Spleen (tissue), 11 donors: Measurements from ENCODE around the gene DNASE1L2. TPM values are rescaled to one million over a fixed set of nuclear protein-coding genes. Genes with fewer than 3 reads are reported as not detected.

ENCODE experiments used
- DNase-seq: peaks from one replicate; pipeline ENCODE4 v3.0.0-alpha.2; 2020
- H3K27ac ChIP-seq, 8 donors: fragments of 200-600 bp; sonication (generic) in 7 of 8; 1 replicate in 4 of 8; 2 replicates in 4 of 8; pipeline versions ENCODE4 v1.5.0 to v1.8.0; 2016 to 2021; ENCODE audit warnings: inconsistent platforms in 4 of 8, mild to moderate bottlenecking in 4 of 8, moderate library complexity in 1 of 8
- H3K27me3 ChIP-seq, 7 donors: fragments of 200-600 bp; sonication (generic) in 6 of 7; replicated peaks in 1 of 7; 1 replicate in 4 of 7; 2 replicates in 3 of 7; pipeline versions ENCODE4 v1.5.0 to v1.8.0; 2016 to 2021; ENCODE audit warnings: inconsistent platforms in 3 of 7, mild to moderate bottlenecking in 1 of 7
- H3K36me3 ChIP-seq, 6 donors: fragments of 200-600 bp; sonication (generic) in 5 of 6; 1 replicate in 4 of 6; 2 replicates in 2 of 6; pipeline versions ENCODE4 v1.5.0 to v1.8.0; 2016 to 2021; ENCODE audit warnings: inconsistent platforms in 2 of 6
- H3K4me1 ChIP-seq, 6 donors: fragments of 200-600 bp; sonication (generic) in 5 of 6; 1 replicate in 3 of 6; 2 replicates in 3 of 6; pipeline versions ENCODE4 v1.5.0 to v1.8.0; 2016 to 2021; ENCODE audit warnings: inconsistent platforms in 3 of 6
- H3K4me3 ChIP-seq, 8 donors: fragments of 200-600 bp; sonication (generic) in 7 of 8; 1 replicate in 4 of 8; 2 replicates in 4 of 8; pipeline versions ENCODE4 v1.5.0 to v1.8.0; 2016 to 2021; ENCODE audit warnings: inconsistent platforms in 4 of 8, mild to moderate bottlenecking in 4 of 8, moderate library complexity in 2 of 8
- H3K9me3 ChIP-seq, 8 donors: fragments of 200-600 bp; sonication (generic) in 7 of 8; 1 replicate in 4 of 8; 2 replicates in 4 of 8; pipeline versions ENCODE4 v1.5.0 to v1.8.0; 2016 to 2021; ENCODE audit warnings: inconsistent platforms in 4 of 8
- POLR2A ChIP-seq, 3 donors: fragments of 450-650 bp; IDR thresholded peaks; one replicate each; pipeline ENCODE4 v1.5.1; 2017; ENCODE audit warnings: antibody characterized with exemption in 3 of 3, mild to moderate bottlenecking in 1 of 3
- POLR2AphosphoS5 ChIP-seq, 3 donors: sonication (generic); formaldehyde crosslinking; IDR thresholded peaks; one replicate each; pipeline ENCODE4 v1.5.1; 2017; ENCODE audit warnings: antibody characterized with exemption in 3 of 3
- WGBS, 5 donors: extraction: QIAGEN DNeasy Blood & Tissue Kit in 3 of 5; methylation state at CpG; one replicate each; pipeline versions ENCODE4 v1.1.5 to v1.1.7; 2013 to 2018; 5-methylcytosine and 5-hydroxymethylcytosine counted together
- intact Hi-C: fragments of 100-400 bp; cut with DNase I; formaldehyde crosslinking; loops from one replicate; pipeline ENCODE4 v1.15.0; 2023; ENCODE audit warnings: low total_unique reads
- polyA plus RNA-seq, 3 donors: library from polyadenylated mRNA; stranded (reverse); fragments of 200-250 nt; gene quantifications; one replicate each; pipeline ENCODE4 v1.2.1, GENCODE V29; 2013
- total RNA-seq, 7 donors: library from RNA; depleted of rRNA in 3 of 7; stranded (reverse); fragments of >200 nt in 3 of 7; fragmentation: NEBNext Ultra II Directional in 4 of 7; extraction: Animal tissue kit (Norgen Biotek cat#: 25700) in 4 of 7; gene quantifications; one replicate each; pipeline versions ENCODE4 v1.1.0 to v1.2.1, GENCODE V29; 2016 to 2021
- TF ChIP-seq, protein P1 (sequence below), 11 experiments: fragments of 200-600 bp in 7 of 11; fragments of 450-650 bp in 4 of 11; sonication (generic) in 4 of 11; IDR thresholded peaks in 8 of 11; conservative IDR thresholded peaks in 3 of 11; 1 replicate in 7 of 11; 2 replicates in 4 of 11; pipeline versions ENCODE4 v1.4.0 to v1.8.0; 2016 to 2021; ENCODE audit warnings: antibody characterized with exemption in 11 of 11, inconsistent platforms in 4 of 11, mild to moderate bottlenecking in 1 of 11
- donor health status: healthy with polysubstance abuse.
- donor health status: DM: no; HTN: no; CAD: no; lungs with moderate emphysema.
- donor health status: DM: no; HTN: no; CAD: no.
- donor health status: Bipolar disorder and iron deficiency.
- donor health status: healthy.
- donor health status: DM: no; HTN: no; CAD: no.
- donor health status: DM: yes; HTN: yes; CAD: no.

DNASE1L2 gene
- total and polyA plus RNA-seq, 10 donors: 0.59 to 2.2 (median 1.2) TPM

DNA sequence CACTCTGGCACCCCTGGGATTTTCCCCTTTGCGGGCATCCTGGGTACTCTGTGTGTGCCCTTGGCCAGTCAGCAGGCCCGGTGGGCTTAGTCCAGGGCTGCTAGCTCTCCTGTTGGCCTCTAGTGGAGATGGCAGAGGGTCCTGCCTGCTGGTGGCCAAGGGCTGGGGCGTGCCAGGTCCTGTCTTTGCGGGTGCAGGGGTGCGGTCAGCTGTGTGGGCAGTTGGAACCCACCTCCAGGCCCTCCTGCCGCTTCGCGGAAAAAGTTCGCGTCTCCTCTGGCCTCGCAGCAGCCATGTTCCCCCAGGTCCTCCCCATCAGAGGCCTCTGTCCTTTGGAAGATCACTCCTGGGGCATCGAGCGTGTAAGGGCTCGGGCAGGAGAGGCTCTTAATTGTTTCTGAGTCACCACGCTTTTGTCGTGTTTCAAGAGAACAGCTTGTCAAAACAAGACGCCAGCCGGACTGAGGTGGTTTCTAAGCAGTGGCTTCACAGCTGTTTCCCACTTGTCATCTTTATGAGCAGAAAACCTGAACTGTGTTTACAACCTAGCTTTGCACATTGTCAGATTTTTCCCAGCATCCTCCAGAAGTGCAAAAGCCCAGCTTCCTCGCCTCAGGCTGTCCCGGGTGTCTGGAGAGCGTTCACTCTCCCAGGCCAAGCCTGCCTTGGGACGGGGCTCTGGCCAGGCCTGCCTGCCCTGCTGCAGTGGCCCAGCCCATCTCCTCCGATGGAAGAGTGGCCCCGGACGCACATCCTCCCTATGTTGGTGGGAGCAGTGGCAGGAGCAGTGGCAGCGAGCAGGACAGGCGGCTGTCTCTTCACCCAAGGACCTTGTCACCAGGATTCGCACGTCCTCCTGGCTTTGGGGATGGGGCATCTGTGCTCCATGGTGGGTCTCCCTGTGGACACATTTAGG lies 5.0 kb upstream of the DNASE1L2 start:
- Histone ChIP-seq H3K36me3 (peaks cover 19 to 100% (median 82%) of the 10 kb centered on the region in 6 donors), H3K27ac (peak overlapping the region in 5 of 8 donors; percentile 30 to 58 (median 51)), H3K9me3 (no peaks in the 10 kb centered on the region), H3K4me3 (no peak overlapping the region), H3K27me3 (peaks cover 0 to 32% (median 7%) of the 10 kb centered on the region in 7 donors), H3K4me1 (peaks cover 2 to 57% (median 34%) of the 10 kb centered on the region in 6 donors)
- intact Hi-C loops: no loop called here
- peak; percentile 69 for DNase-seq
- peak in 1 of 3 donors; percentile 17 for TF ChIP-seq POLR2AphosphoS5 (IDR thresholded peaks at IDR 0.05)
- TF ChIP-seq, protein P1, sequence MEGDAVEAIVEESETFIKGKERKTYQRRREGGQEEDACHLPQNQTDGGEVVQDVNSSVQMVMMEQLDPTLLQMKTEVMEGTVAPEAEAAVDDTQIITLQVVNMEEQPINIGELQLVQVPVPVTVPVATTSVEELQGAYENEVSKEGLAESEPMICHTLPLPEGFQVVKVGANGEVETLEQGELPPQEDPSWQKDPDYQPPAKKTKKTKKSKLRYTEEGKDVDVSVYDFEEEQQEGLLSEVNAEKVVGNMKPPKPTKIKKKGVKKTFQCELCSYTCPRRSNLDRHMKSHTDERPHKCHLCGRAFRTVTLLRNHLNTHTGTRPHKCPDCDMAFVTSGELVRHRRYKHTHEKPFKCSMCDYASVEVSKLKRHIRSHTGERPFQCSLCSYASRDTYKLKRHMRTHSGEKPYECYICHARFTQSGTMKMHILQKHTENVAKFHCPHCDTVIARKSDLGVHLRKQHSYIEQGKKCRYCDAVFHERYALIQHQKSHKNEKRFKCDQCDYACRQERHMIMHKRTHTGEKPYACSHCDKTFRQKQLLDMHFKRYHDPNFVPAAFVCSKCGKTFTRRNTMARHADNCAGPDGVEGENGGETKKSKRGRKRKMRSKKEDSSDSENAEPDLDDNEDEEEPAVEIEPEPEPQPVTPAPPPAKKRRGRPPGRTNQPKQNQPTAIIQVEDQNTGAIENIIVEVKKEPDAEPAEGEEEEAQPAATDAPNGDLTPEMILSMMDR (IDR thresholded peaks at IDR 0.05 in 8 of 11, conservative IDR thresholded peaks at IDR 0.05 in 3 of 11): no peak
- 86 to 92% (median 89%) methylated on average over 23 to 29 of the region's 29 CpGs for WGBS, 5 donors

DNA sequence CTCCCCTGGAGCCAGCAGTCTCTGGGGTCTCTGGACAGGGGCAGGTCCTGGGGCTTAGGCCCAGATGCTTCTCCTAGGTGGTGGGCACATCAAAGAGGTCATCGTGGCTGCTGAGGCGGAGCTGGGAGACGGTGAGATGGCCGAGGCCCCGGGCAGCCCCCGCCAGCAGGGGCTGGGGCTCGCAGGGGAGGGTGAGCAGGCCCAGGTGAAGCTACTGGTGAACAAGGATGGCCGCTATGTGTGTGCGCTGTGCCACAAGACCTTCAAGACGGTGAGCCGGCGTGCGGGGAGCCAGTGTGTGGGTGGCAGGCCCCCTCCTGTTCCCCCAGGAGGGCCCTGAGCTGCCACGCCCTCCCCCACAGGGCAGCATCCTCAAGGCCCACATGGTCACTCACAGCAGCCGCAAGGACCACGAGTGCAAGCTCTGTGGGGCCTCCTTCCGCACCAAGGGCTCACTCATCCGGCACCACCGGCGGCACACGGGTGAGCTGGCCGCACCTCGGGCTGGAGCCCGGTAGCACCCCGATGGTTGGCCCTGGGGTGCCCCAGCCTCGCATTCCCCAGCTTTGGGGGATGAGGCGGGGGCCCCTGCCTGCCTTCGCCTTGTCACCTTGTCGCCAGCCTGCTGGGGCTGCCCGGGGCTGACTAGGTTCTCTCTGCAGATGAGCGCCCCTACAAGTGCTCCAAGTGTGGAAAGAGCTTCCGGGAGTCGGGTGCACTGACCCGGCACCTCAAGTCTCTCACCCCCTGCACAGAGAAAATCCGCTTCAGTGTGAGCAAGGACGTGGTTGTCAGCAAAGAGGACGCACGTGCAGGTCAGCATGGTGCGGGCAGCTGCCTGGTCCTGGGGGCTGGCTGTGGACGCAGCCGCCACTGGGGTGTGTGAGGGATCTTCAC lies 3.9 kb upstream of the DNASE1L2 start:
- TF ChIP-seq POLR2AphosphoS5 (IDR thresholded peaks at IDR 0.05): peak in 2 of 3 donors; percentile 20 to 43
- TF ChIP-seq, protein P1 (IDR thresholded peaks at IDR 0.05 in 8 of 11, conservative IDR thresholded peaks at IDR 0.05 in 3 of 11): no peak
- WGBS, 5 donors: 90 to 96% (median 94%) methylated on average over 18 to 41 of the region's 41 CpGs
- H3K36me3 ChIP-seq: peaks cover 19 to 100% (median 80%) of the 10 kb centered on the region in 6 donors
- no peaks in the 10 kb centered on the region for H3K9me3 ChIP-seq
- H3K4me3 ChIP-seq: no peak overlapping the region
- intact Hi-C loops: no loop called here
- DNase-seq: peak; percentile 66
- no peak overlapping the region for H3K27ac ChIP-seq
- peaks cover 0 to 43% (median 18%) of the 10 kb centered on the region in 7 donors for H3K27me3 ChIP-seq
- H3K4me1 ChIP-seq: peaks cover 11 to 57% (median 37%) of the 10 kb centered on the region in 6 donors

DNA sequence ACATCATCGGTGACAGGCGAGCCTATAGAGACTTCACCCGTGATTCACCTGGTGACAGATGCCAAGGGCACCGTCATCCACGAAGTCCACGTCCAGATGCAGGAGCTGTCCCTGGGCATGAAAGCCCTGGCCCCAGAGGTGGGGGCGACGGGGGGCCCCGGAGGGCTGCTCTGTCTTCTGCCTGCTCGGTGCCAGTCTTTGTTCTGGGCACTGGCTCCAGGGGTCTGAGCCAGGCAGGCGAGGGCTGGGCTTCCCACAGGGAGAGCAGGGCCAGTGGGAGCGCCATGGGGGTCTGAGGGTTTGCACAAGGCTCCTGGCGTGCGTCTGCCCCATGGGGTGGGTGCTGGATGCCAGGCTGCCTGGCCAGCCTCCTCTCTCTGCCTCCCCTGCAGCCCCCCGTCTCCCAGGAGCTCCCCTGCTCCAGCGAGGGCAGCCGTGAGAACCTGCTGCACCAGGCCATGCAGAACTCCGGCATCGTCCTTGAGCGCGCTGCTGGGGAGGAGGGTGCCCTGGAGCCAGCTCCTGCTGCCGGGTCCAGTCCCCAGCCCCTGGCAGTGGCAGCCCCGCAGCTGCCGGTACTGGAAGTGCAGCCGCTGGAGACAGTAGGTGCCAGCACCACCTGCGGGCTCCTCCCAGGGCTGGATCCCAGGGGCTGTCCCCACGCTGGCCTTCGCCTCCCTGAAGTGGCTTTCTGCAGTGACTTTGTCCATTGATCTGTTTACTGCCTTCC lies 3.0 kb upstream of the DNASE1L2 start:
- DNase-seq: no peak
- no peak overlapping the region for H3K4me3 ChIP-seq
- peaks cover 11 to 64% (median 43%) of the 10 kb centered on the region in 6 donors for H3K4me1 ChIP-seq
- H3K27ac ChIP-seq: no peak overlapping the region
- intact Hi-C loops: no loop called here
- TF ChIP-seq, protein P1 (IDR thresholded peaks at IDR 0.05 in 8 of 11, conservative IDR thresholded peaks at IDR 0.05 in 3 of 11): no peak
- no peak for TF ChIP-seq POLR2A (IDR thresholded peaks at IDR 0.05)
- TF ChIP-seq POLR2AphosphoS5 (IDR thresholded peaks at IDR 0.05): no peak
- peaks cover 19 to 91% (median 76%) of the 10 kb centered on the region in 6 donors for H3K36me3 ChIP-seq
- peaks cover 0 to 51% (median 26%) of the 10 kb centered on the region in 7 donors for H3K27me3 ChIP-seq
- no peaks in the 10 kb centered on the region for H3K9me3 ChIP-seq
- WGBS, 5 donors: 92 to 96% (median 94%) methylated on average over 10 to 28 of the region's 28 CpGs
